C4-2B (cell line): ENCODE results near the gene CCDC90B.

ENCODE experiments used
- H3K27ac ChIP-seq: fragments of 450-650 bp; 2 replicates; pipeline ENCODE4 v1.5.1; 2017
- CTCF ChIP-seq: fragments of 450-650 bp; conservative IDR thresholded peaks from 2 replicates; pipeline ENCODE4 v1.5.1; 2017; ENCODE audit warnings: mild to moderate bottlenecking
- ZFX ChIP-seq: fragments of 450-650 bp; IDR thresholded peaks from 2 replicates; pipeline ENCODE4 v1.6.1; 2017

The CCDC90B gene

GRCh38 chr11:83223457-83223856, 62.7 kb downstream of the CCDC90B start:
- TF ChIP-seq ZFX (no peak), CTCF (no peak)
- no peak overlapping the region for H3K27ac ChIP-seq

GRCh38 chr11:83222499-83222898, 63.7 kb downstream of the CCDC90B start:
- no peak for TF ChIP-seq ZFX
- H3K27ac ChIP-seq: no peak overlapping the region

- TF ChIP-seq ZFX (no peak), CTCF (no peak)
These were observed 64.5 kb downstream of the CCDC90B start for GRCh38 chr11:83221694-83222093.

GRCh38 chr11:83220260-83220659, 65.9 kb downstream of the CCDC90B start:
- no peak overlapping the region for H3K27ac ChIP-seq
- no peak for TF ChIP-seq ZFX
- no peak for TF ChIP-seq CTCF

More at GRCh38 chr11:83221694-83222093, 64.5 kb downstream of the CCDC90B start:
- H3K27ac ChIP-seq: no peak overlapping the region

GRCh38 chr11:83219095-83219494, 67.1 kb downstream of the CCDC90B start:
- no peak for TF ChIP-seq ZFX
- peak; percentile 53 for TF ChIP-seq CTCF
- no peak overlapping the region for H3K27ac ChIP-seq
